ENCODE measurements around the gene KRT73.

DNA sequence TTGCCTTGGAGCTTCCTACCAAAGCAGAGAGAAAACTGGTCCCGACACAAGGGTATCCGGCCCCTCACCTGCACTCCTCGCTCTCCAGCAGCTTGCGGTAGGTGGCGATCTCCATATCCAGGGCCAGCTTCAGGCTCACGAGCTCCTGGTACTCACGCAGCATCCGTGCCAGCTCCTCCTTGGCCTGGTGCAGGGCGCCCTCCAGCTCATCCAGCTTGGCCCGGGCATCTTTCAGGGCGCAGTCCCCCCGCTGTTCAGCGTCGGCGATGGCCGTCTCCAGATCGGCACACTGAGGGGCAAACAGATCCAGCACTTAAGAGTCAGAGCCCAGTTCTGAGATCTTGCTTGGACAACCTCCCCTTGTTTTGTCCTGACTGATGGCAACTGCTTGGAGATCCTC is 30.8 kb downstream of the KRT73 start:
- TF ChIP-seq, protein P1, sequence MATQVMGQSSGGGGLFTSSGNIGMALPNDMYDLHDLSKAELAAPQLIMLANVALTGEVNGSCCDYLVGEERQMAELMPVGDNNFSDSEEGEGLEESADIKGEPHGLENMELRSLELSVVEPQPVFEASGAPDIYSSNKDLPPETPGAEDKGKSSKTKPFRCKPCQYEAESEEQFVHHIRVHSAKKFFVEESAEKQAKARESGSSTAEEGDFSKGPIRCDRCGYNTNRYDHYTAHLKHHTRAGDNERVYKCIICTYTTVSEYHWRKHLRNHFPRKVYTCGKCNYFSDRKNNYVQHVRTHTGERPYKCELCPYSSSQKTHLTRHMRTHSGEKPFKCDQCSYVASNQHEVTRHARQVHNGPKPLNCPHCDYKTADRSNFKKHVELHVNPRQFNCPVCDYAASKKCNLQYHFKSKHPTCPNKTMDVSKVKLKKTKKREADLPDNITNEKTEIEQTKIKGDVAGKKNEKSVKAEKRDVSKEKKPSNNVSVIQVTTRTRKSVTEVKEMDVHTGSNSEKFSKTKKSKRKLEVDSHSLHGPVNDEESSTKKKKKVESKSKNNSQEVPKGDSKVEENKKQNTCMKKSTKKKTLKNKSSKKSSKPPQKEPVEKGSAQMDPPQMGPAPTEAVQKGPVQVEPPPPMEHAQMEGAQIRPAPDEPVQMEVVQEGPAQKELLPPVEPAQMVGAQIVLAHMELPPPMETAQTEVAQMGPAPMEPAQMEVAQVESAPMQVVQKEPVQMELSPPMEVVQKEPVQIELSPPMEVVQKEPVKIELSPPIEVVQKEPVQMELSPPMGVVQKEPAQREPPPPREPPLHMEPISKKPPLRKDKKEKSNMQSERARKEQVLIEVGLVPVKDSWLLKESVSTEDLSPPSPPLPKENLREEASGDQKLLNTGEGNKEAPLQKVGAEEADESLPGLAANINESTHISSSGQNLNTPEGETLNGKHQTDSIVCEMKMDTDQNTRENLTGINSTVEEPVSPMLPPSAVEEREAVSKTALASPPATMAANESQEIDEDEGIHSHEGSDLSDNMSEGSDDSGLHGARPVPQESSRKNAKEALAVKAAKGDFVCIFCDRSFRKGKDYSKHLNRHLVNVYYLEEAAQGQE (IDR thresholded peaks at IDR 0.05; ENCODE audit: borderline replicate concordance), result no peak; the same call in 1 of the 2 replicates
- TF ChIP-seq, protein P1 (CRISPR knock-in tag; IDR thresholded peaks at IDR 0.05; ENCODE audit: low read depth), result no peak
- no peak for TF ChIP-seq ZNF707 (CRISPR knock-in tag; conservative IDR thresholded peaks at IDR 0.05)
- TF ChIP-seq, protein P2, sequence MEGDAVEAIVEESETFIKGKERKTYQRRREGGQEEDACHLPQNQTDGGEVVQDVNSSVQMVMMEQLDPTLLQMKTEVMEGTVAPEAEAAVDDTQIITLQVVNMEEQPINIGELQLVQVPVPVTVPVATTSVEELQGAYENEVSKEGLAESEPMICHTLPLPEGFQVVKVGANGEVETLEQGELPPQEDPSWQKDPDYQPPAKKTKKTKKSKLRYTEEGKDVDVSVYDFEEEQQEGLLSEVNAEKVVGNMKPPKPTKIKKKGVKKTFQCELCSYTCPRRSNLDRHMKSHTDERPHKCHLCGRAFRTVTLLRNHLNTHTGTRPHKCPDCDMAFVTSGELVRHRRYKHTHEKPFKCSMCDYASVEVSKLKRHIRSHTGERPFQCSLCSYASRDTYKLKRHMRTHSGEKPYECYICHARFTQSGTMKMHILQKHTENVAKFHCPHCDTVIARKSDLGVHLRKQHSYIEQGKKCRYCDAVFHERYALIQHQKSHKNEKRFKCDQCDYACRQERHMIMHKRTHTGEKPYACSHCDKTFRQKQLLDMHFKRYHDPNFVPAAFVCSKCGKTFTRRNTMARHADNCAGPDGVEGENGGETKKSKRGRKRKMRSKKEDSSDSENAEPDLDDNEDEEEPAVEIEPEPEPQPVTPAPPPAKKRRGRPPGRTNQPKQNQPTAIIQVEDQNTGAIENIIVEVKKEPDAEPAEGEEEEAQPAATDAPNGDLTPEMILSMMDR (IDR thresholded peaks at IDR 0.05 in 2 of 3, conservative IDR thresholded peaks at IDR 0.05 in 1 of 3; ENCODE audit: insufficient read depth in 2 of 3, low read depth in 1 of 3, low read length in 3 of 3), result peak in 2 of 3 experiments; percentile 29 to 31; a peak in 1 of 6 replicates
- TF ChIP-seq U2AF2 (optimal IDR thresholded peaks at IDR 0.05; ENCODE audit: low read depth, low read length), result no peak
- no peak for TF ChIP-seq GABPB1 (CRISPR knock-in tag; IDR thresholded peaks at IDR 0.05)
- no peak for TF ChIP-seq GABPA (tag; conservative IDR thresholded peaks at IDR 0.05; ENCODE audit: low read depth)
- TF ChIP-seq EZH2 (IDR thresholded peaks at IDR 0.05; ENCODE audit: borderline replicate concordance, low read depth, low read length), result no peak
- TF ChIP-seq, protein P3, sequence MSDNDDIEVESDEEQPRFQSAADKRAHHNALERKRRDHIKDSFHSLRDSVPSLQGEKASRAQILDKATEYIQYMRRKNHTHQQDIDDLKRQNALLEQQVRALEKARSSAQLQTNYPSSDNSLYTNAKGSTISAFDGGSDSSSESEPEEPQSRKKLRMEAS (CRISPR knock-in tag; IDR thresholded peaks at IDR 0.05), result no peak
- no peak for TF ChIP-seq HDAC2 (IDR thresholded peaks at IDR 0.05)
- TF ChIP-seq CCAR2 (IDR thresholded peaks at IDR 0.05; ENCODE audit: low read depth, low read length), result no peak
